ENCODE results near the gene HLA-DMB. TPM values are rescaled to one million over a fixed set of nuclear protein-coding genes. Genes with fewer than 3 reads are reported as not detected.

The HLA-DMB gene
- total RNA-seq, 6 experiments from 2014 or later, result not detected

- H3K4me3 Mint-ChIP-seq, result no peak overlapping the region
- no peak for DNase-seq
- H3K27me3 Mint-ChIP-seq (ENCODE audit: insufficient read depth), result peaks cover 4% of the 10 kb centered on the region
- H3K9me3 Mint-ChIP-seq, result no peaks in the 10 kb centered on the region
- H3K36me3 Mint-ChIP-seq (ENCODE audit: low read depth), result no peaks in the 10 kb centered on the region
- H3K4me1 Mint-ChIP-seq (ENCODE audit: low read depth), result peaks cover 18% of the 10 kb centered on the region
- TF ChIP-seq CTCF (IDR thresholded peaks at IDR 0.05), result no peak
- H3K27ac Mint-ChIP-seq, result no peak overlapping the region
Observed at GRCh38 chr6:32950449-32950848, 9.6 kb upstream of the HLA-DMB start.

- Mint-ChIP-seq H3K4me1 (ENCODE audit: low read depth) (peaks cover 18% of the 10 kb centered on the region), H3K36me3 (ENCODE audit: low read depth) (no peaks in the 10 kb centered on the region), H3K9me3 (no peaks in the 10 kb centered on the region), H3K27ac (no peak overlapping the region), H3K4me3 (no peak overlapping the region), H3K27me3 (ENCODE audit: insufficient read depth) (peaks cover 9% of the 10 kb centered on the region)
- DNase-seq, result no peak
- TF ChIP-seq CTCF (IDR thresholded peaks at IDR 0.05), result no peak
Observed at GRCh38 chr6:32950010-32950409, 9.2 kb upstream of the HLA-DMB start.

GRCh38 chr6:32949113-32949512, 8.3 kb upstream of the HLA-DMB start:
- Mint-ChIP-seq H3K4me3 (no peak overlapping the region), H3K36me3 (ENCODE audit: low read depth) (no peaks in the 10 kb centered on the region), H3K27me3 (ENCODE audit: insufficient read depth) (peaks cover 14% of the 10 kb centered on the region), H3K4me1 (ENCODE audit: low read depth) (peaks cover 18% of the 10 kb centered on the region), H3K27ac (no peak overlapping the region), H3K9me3 (no peaks in the 10 kb centered on the region)
- TF ChIP-seq CTCF (IDR thresholded peaks at IDR 0.05), result no peak
- no peak for DNase-seq

- peak; percentile 74 for TF ChIP-seq CTCF (IDR thresholded peaks at IDR 0.05)
- no peaks in the 10 kb centered on the region for H3K36me3 Mint-ChIP-seq (ENCODE audit: low read depth)
- peak; percentile 44 for DNase-seq
- no peak overlapping the region for H3K4me3 Mint-ChIP-seq
- H3K4me1 Mint-ChIP-seq (ENCODE audit: low read depth), result peaks cover 6% of the 10 kb centered on the region
- H3K27ac Mint-ChIP-seq, result no peak overlapping the region
- H3K27me3 Mint-ChIP-seq (ENCODE audit: insufficient read depth), result peaks cover 19% of the 10 kb centered on the region
- H3K9me3 Mint-ChIP-seq, result no peaks in the 10 kb centered on the region
Observed at GRCh38 chr6:32947552-32948465, 7.0 kb upstream of the HLA-DMB start.

GRCh38 chr6:32946893-32947292, 6.1 kb upstream of the HLA-DMB start:
- TF ChIP-seq CTCF (IDR thresholded peaks at IDR 0.05), result no peak
- Mint-ChIP-seq H3K4me3 (no peak overlapping the region), H3K36me3 (ENCODE audit: low read depth) (no peaks in the 10 kb centered on the region), H3K9me3 (no peaks in the 10 kb centered on the region), H3K27ac (no peak overlapping the region), H3K27me3 (ENCODE audit: insufficient read depth) (peaks cover 20% of the 10 kb centered on the region), H3K4me1 (ENCODE audit: low read depth) (no peaks in the 10 kb centered on the region)
- no peak for DNase-seq
